Neuronal stem cell (in vitro differentiated cells): ENCODE data around the gene STX11.
"Not testable (repeated sequence)": the region's sequence is repeated elsewhere in the genome, so short reads cannot be mapped to it uniquely, and the experiment has no call there.

Source experiments
- DNase-seq: peaks from one replicate; pipeline ENCODE4 v3.0.0-alpha.2; 2013; ENCODE audit warnings: low spot score
- H2AFZ ChIP-seq: one replicate; pipeline ENCODE4 v1.6.1; 2013; ENCODE audit warnings: mild to moderate bottlenecking, low read length, inconsistent platforms
- H2AK5ac ChIP-seq: 2 replicates; pipeline ENCODE4 v1.6.1; 2013; ENCODE audit warnings: low read depth, mild to moderate bottlenecking, inconsistent platforms, low read length, moderate library complexity, mixed read lengths
- H2BK120ac ChIP-seq: 2 replicates; pipeline ENCODE4 v1.6.1; 2013; ENCODE audit warnings: low read depth, mild to moderate bottlenecking, inconsistent platforms, low read length, moderate library complexity, mixed read lengths
- H2BK12ac ChIP-seq: one replicate; pipeline ENCODE4 v1.6.1; 2013; ENCODE audit warnings: low read length, inconsistent platforms
- H2BK15ac ChIP-seq: 2 replicates; pipeline ENCODE4 v1.6.1; 2013; ENCODE audit warnings: mild to moderate bottlenecking, low read length, inconsistent platforms, mixed read lengths
- H2BK5ac ChIP-seq: one replicate; pipeline ENCODE4 v1.6.1; 2013; ENCODE audit warnings: inconsistent platforms, mild to moderate bottlenecking, low read length, moderate library complexity
- H3K14ac ChIP-seq: one replicate; pipeline ENCODE4 v1.6.1; 2013; ENCODE audit warnings: low read length, inconsistent platforms
- H3K18ac ChIP-seq: 2 replicates; pipeline ENCODE4 v1.6.1; 2013; ENCODE audit warnings: low read length, inconsistent platforms
- H3K23ac ChIP-seq: 2 replicates; pipeline ENCODE4 v1.6.1; 2013; ENCODE audit warnings: low read depth, mild to moderate bottlenecking, mixed read lengths, low read length, inconsistent platforms; ENCODE audit not compliant: poor library complexity
- H3K27ac ChIP-seq: replicated peaks from 3 replicates; pipeline ENCODE4 v1.5.1; 2013; ENCODE audit warnings: low read length, inconsistent platforms
- H3K27me3 ChIP-seq, 3 experiments: 2 replicates each; pipeline ENCODE4 v1.6.1; 2013; ENCODE audit warnings: low read length in 3 of 3, mild to moderate bottlenecking in 2 of 3, inconsistent platforms in 1 of 3, low read depth in 1 of 3, mixed read lengths in 1 of 3, moderate library complexity in 1 of 3; ENCODE audit not compliant: control insufficient read depth in 3 of 3, insufficient read depth in 3 of 3
- H3K36me3 ChIP-seq, 2 donors: replicated peaks in 1 of 2; 2 replicates each; pipeline ENCODE4 v1.6.1; 2013; ENCODE audit warnings: low read length in 2 of 2; ENCODE audit not compliant: control insufficient read depth in 2 of 2, insufficient read depth in 2 of 2
- H3K4ac ChIP-seq: 2 replicates; pipeline ENCODE4 v1.6.1; 2013; ENCODE audit warnings: inconsistent platforms, mild to moderate bottlenecking, low read length, moderate library complexity
- H3K4me1 ChIP-seq, 2 donors: 1 replicate in 1 of 2; 2 replicates in 1 of 2; pipeline ENCODE4 v1.6.1; 2013; ENCODE audit warnings: low read length in 2 of 2, low read depth in 1 of 2; ENCODE audit not compliant: control insufficient read depth in 2 of 2, insufficient read depth in 1 of 2
- H3K4me2 ChIP-seq: one replicate; pipeline ENCODE4 v1.6.1; 2013; ENCODE audit warnings: mild to moderate bottlenecking, low read length, inconsistent platforms; ENCODE audit not compliant: insufficient read depth, poor library complexity, severe bottlenecking
- H3K4me3 ChIP-seq, 2 donors: 2 replicates each; pipeline ENCODE4 v1.5.1; 2013; ENCODE audit warnings: low read length in 2 of 2, mild to moderate bottlenecking in 2 of 2, inconsistent platforms in 1 of 2, moderate library complexity in 1 of 2
- H3K79me1 ChIP-seq: one replicate; pipeline ENCODE4 v1.6.1; 2013; ENCODE audit warnings: low read depth, mild to moderate bottlenecking, inconsistent platforms, low read length, moderate library complexity
- H3K9ac ChIP-seq: one replicate; pipeline ENCODE4 v1.6.1; 2013; ENCODE audit warnings: mild to moderate bottlenecking, low read depth, low read length, inconsistent platforms; ENCODE audit not compliant: poor library complexity
- H3K9me3 ChIP-seq, 2 donors: replicated peaks in 1 of 2; 2 replicates each; pipeline versions ENCODE3 to v1.6.1; 2013; ENCODE audit warnings: low read length in 2 of 2, mild to moderate bottlenecking in 2 of 2, inconsistent platforms in 1 of 2, low read depth in 1 of 2, mixed read lengths in 1 of 2, moderate library complexity in 1 of 2; ENCODE audit not compliant: control insufficient read depth in 2 of 2, insufficient read depth in 1 of 2
- H4K8ac ChIP-seq: one replicate; pipeline ENCODE4 v1.6.1; 2013; ENCODE audit warnings: low read depth, mild to moderate bottlenecking, inconsistent platforms, low read length, moderate library complexity
- H4K91ac ChIP-seq: one replicate; pipeline ENCODE4 v1.6.1; 2013; ENCODE audit warnings: low read length, low read depth, mild to moderate bottlenecking, inconsistent platforms; ENCODE audit not compliant: poor library complexity
- whole genome bisulfite sequencing, 2 donors: extraction: QIAGEN DNeasy Blood & Tissue Kit; methylation state at CpG; one replicate each; pipeline ENCODE4 v1.1.7; 2013; ENCODE audit warnings: missing lambda C conversion rate in 2 of 2, mixed read lengths in 1 of 2; ENCODE audit not compliant: insufficient read length in 2 of 2, insufficient replicate concordance in 1 of 2; ENCODE audit errors: extremely low coverage in 2 of 2; 5-methylcytosine and 5-hydroxymethylcytosine counted together

Gene STX11

GRCh38 chr6:144181639-144182038 is 31.3 kb downstream of the STX11 start:
- Histone ChIP-seq H3K27ac (no peak overlapping the region), H3K18ac (no peak overlapping the region), H3K9ac (no peak overlapping the region), H3K4me1 (no peaks in the 10 kb centered on the region), H3K4me2 (no peak overlapping the region), H3K14ac (no peak overlapping the region), H4K8ac (no peak overlapping the region), H3K9me3 (no peaks in the 10 kb centered on the region), H2BK120ac (no peak overlapping the region), H2BK12ac (no peak overlapping the region), H4K91ac (no peak overlapping the region), H2AFZ (no peak overlapping the region), H3K79me1 (no peaks in the 10 kb centered on the region), H2AK5ac (no peak overlapping the region), H3K27me3 (peaks cover 0 to 7% (median 0%) of the 10 kb centered on the region in 3 experiments), H3K23ac (no peak overlapping the region), H3K4ac (no peak overlapping the region), H3K4me3 (no peak overlapping the region), H3K36me3 (no peaks in the 10 kb centered on the region), H2BK5ac (no peak overlapping the region), H2BK15ac (no peak overlapping the region)
- DNase-seq, result no peak
- no CpG with 5 or more reads among the region's 2 CpGs for WGBS, 2 donors

- not testable (repeated sequence) for H2BK5ac ChIP-seq, H2BK120ac ChIP-seq, H3K36me3 ChIP-seq, H3K9ac ChIP-seq, H3K23ac ChIP-seq, H3K14ac ChIP-seq, H3K4me2 ChIP-seq, H2BK15ac ChIP-seq, H4K8ac ChIP-seq, H3K79me1 ChIP-seq, H2AK5ac ChIP-seq, H3K4me1 ChIP-seq, H3K27me3 ChIP-seq, H3K4ac ChIP-seq, H4K91ac ChIP-seq, DNase-seq, H2AFZ ChIP-seq, H2BK12ac ChIP-seq, H3K27ac ChIP-seq, H3K4me3 ChIP-seq, H3K9me3 ChIP-seq, H3K18ac ChIP-seq
- no CpG with 5 or more reads among the region's 1 CpG for WGBS, 2 donors
These were observed 33.9 kb downstream of the STX11 start for GRCh38 chr6:144184186-144184585.

- Histone ChIP-seq H2BK5ac (no peak overlapping the region), H3K4ac (no peak overlapping the region), H3K36me3 (no peaks in the 10 kb centered on the region), H3K27me3 (no peaks in the 10 kb centered on the region), H3K4me3 (no peak overlapping the region), H3K27ac (no peak overlapping the region), H3K14ac (no peak overlapping the region), H4K8ac (no peak overlapping the region), H3K9ac (no peak overlapping the region), H3K18ac (no peak overlapping the region), H3K79me1 (peaks cover 5% of the 10 kb centered on the region), H2AFZ (no peak overlapping the region), H2BK12ac (no peak overlapping the region), H3K4me2 (no peak overlapping the region), H3K9me3 (peaks cover 0 to 5% of the 10 kb centered on the region in 2 donors), H2BK15ac (no peak overlapping the region), H2AK5ac (no peak overlapping the region), H2BK120ac (no peak overlapping the region), H4K91ac (no peak overlapping the region), H3K23ac (no peak overlapping the region), H3K4me1 (no peaks in the 10 kb centered on the region)
- WGBS, 2 donors, result no CpG with 5 or more reads among the region's 4 CpGs
- no peak for DNase-seq
These were observed 35.0 kb downstream of the STX11 start for GRCh38 chr6:144185133-144185836.

GRCh38 chr6:144186817-144187625 is 36.7 kb downstream of the STX11 start:
- H2BK15ac ChIP-seq, result no peak overlapping the region
- peaks cover 5% of the 10 kb centered on the region for H3K79me1 ChIP-seq
- H4K91ac ChIP-seq, result no peak overlapping the region
- peak overlapping the region; percentile 70 for H2AK5ac ChIP-seq
- H3K36me3 ChIP-seq, result no peaks in the 10 kb centered on the region
- peak overlapping the region; percentile 31 for H2BK120ac ChIP-seq
- no peak overlapping the region for H3K4me3 ChIP-seq
- H3K4ac ChIP-seq, result peak overlapping the region; percentile 44
- no peak for DNase-seq
- no peak overlapping the region for H3K9ac ChIP-seq
- no peak overlapping the region for H3K4me2 ChIP-seq
- H3K18ac ChIP-seq, result peak overlapping the region; percentile 62
- no peak overlapping the region for H4K8ac ChIP-seq
- no peak overlapping the region for H3K14ac ChIP-seq
- peak overlapping the region; percentile 10 for H2AFZ ChIP-seq
- H2BK5ac ChIP-seq, result no peak overlapping the region
- peaks cover 0 to 3% (median 0%) of the 10 kb centered on the region in 3 experiments for H3K27me3 ChIP-seq
- H2BK12ac ChIP-seq, result peak overlapping the region; percentile 84
- WGBS, 2 donors, result no CpG with 5 or more reads among the region's 79 CpGs
- H3K4me1 ChIP-seq, result no peaks in the 10 kb centered on the region
- H3K23ac ChIP-seq, result peak overlapping the region; percentile 69
- H3K27ac ChIP-seq, result no peak overlapping the region
- H3K9me3 ChIP-seq, result peaks cover 0 to 5% of the 10 kb centered on the region in 2 donors
